GM23338 (cell line): ENCODE data around the gene OR6P1. TPM values are rescaled to one million over a fixed set of nuclear protein-coding genes. Genes with fewer than 3 reads are reported as not detected.

ENCODE experiments used
- ATAC-seq: fragments of 200-7000 bp; cut with Tn5 transposase; 3 replicates; pipeline ENCODE4 v1.9.1; 2020
- DNase-seq: peaks from one replicate; pipeline ENCODE4 v3.0.0-alpha.2; 2015; ENCODE audit warnings: low spot score
- H2AFZ ChIP-seq: fragments of 200-600 bp; sonication (generic); 2 replicates; pipeline ENCODE4 v1.8.0; 2016; ENCODE audit warnings: antibody characterized with exemption, mild to moderate bottlenecking, moderate library complexity
- H3F3A ChIP-seq: fragments of 200-600 bp; sonication (generic); replicated peaks from 2 replicates; pipeline ENCODE4 v1.8.0; 2017; ENCODE audit warnings: antibody characterized with exemption, mixed run types, low read depth
- H3K27ac ChIP-seq: fragments of 200-600 bp; sonication (generic); 2 replicates; pipeline ENCODE4 v1.6.1; 2016; ENCODE audit warnings: low read depth
- H3K27me3 ChIP-seq: fragments of 200-600 bp; sonication (generic); 2 replicates; pipeline ENCODE4 v1.8.0; 2016; ENCODE audit warnings: mild to moderate bottlenecking, mixed run types, moderate library complexity; ENCODE audit not compliant: insufficient read depth
- H3K36me3 ChIP-seq: fragments of 200-600 bp; sonication (generic); 2 replicates; pipeline ENCODE4 v1.8.0; 2016; ENCODE audit warnings: mild to moderate bottlenecking; ENCODE audit not compliant: insufficient read depth
- H3K4me1 ChIP-seq: fragments of 200-600 bp; sonication (generic); 2 replicates; pipeline ENCODE4 v1.8.0; 2016; ENCODE audit warnings: mild to moderate bottlenecking, moderate library complexity; ENCODE audit not compliant: insufficient read depth
- H3K4me2 ChIP-seq: fragments of 200-600 bp; sonication (generic); 2 replicates; pipeline ENCODE4 v1.7.1; 2017; ENCODE audit warnings: mixed run types
- H3K4me3 ChIP-seq: fragments of 200-600 bp; sonication (generic); 2 replicates; pipeline ENCODE4 v1.6.1; 2016; ENCODE audit warnings: mixed run types
- H3K79me2 ChIP-seq: fragments of 200-600 bp; sonication (generic); replicated peaks from 2 replicates; pipeline ENCODE4 v1.8.0; 2017; ENCODE audit warnings: mild to moderate bottlenecking; ENCODE audit not compliant: insufficient read depth
- H3K9me2 ChIP-seq: fragments of 200-600 bp; sonication (generic); 2 replicates; pipeline ENCODE4 v1.8.0; 2017; ENCODE audit not compliant: insufficient read depth
- H4K20me1 ChIP-seq: fragments of 200-600 bp; sonication (generic); replicated peaks from 2 replicates; pipeline ENCODE4 v1.8.0; 2017; ENCODE audit warnings: mild to moderate bottlenecking; ENCODE audit not compliant: insufficient read depth
- H3K27ac Mint-ChIP-seq: 2 replicates; pipeline ENCODE4 v1.8.0; 2020; ENCODE audit warnings: inconsistent platforms, mild to moderate bottlenecking, moderate library complexity, mixed read lengths
- H3K27me3 Mint-ChIP-seq: 3 replicates; pipeline ENCODE4 v1.8.0; 2022; ENCODE audit warnings: low read depth, mild to moderate bottlenecking, moderate library complexity, mixed read lengths, inconsistent platforms; ENCODE audit not compliant: insufficient read depth, poor library complexity
- H3K36me3 Mint-ChIP-seq: 3 replicates; pipeline ENCODE4 v1.8.0; 2021; ENCODE audit warnings: low read depth, mild to moderate bottlenecking, inconsistent platforms, moderate library complexity, mixed read lengths
- H3K4me1 Mint-ChIP-seq: 3 replicates; pipeline ENCODE4 v1.8.0; 2020; ENCODE audit warnings: mild to moderate bottlenecking, inconsistent platforms, mixed read lengths
- H3K4me3 Mint-ChIP-seq: 3 replicates; pipeline ENCODE4 v1.8.0; 2021; ENCODE audit warnings: moderate library complexity, mild to moderate bottlenecking, inconsistent platforms, mixed read lengths
- H3K9me3 Mint-ChIP-seq: 3 replicates; pipeline ENCODE4 v1.8.0; 2020; ENCODE audit warnings: moderate library complexity, mild to moderate bottlenecking, inconsistent platforms, mixed read lengths
- JUNB ChIP-seq: IDR thresholded peaks from one replicate; pipeline ENCODE4 v1.6.1; 2016; ENCODE audit warnings: antibody characterized with exemption; ENCODE audit not compliant: unreplicated experiment
- NANOG ChIP-seq: IDR thresholded peaks from 2 replicates; pipeline ENCODE4 v1.6.1; 2016; ENCODE audit warnings: antibody characterized with exemption, borderline replicate concordance
- POLR2AphosphoS5 ChIP-seq: IDR thresholded peaks from 2 replicates; pipeline ENCODE4 v1.6.1; 2016; ENCODE audit warnings: antibody characterized with exemption, low read depth
- REST ChIP-seq: IDR thresholded peaks from one replicate; pipeline ENCODE4 v1.6.1; 2018; ENCODE audit warnings: antibody characterized with exemption; ENCODE audit not compliant: unreplicated experiment
- polyA plus RNA-seq: library from polyadenylated mRNA; unstranded; fragments of >200 nt; fragmentation: Nextera tagmentation; extraction: Ambion mirVana; gene quantifications from 2 replicates; pipeline ENCODE4 v1.2.1, GENCODE V29; 2016
- total RNA-seq: library from RNA; depleted of rRNA; stranded (reverse); fragments of >200 nt; shearing (Covaris generic); gene quantifications from 2 replicates; pipeline ENCODE4 v1.2.3, GENCODE V29; 2014
- TF ChIP-seq, protein P1 (sequence below), 2 experiments: fragments of 200-600 bp in 1 of 2; sonication (generic) in 1 of 2; conservative IDR thresholded peaks; 2 replicates each; pipeline versions ENCODE4 v1.5.1 to v1.6.1; 2016 to 2017; ENCODE audit warnings: antibody characterized with exemption in 2 of 2, low read depth in 2 of 2, mild to moderate bottlenecking in 2 of 2, moderate library complexity in 1 of 2
- TF ChIP-seq, protein P2 (sequence below): fragments of 250-450 bp; sonication (Bioruptor Pico); IDR thresholded peaks from 2 replicates; pipeline ENCODE4 v1.5.0; 2020; ENCODE audit warnings: mild to moderate bottlenecking, moderate library complexity

OR6P1 gene
- total and polyA plus RNA-seq, 2 experiments from 2014 or later = not detected

DNA sequence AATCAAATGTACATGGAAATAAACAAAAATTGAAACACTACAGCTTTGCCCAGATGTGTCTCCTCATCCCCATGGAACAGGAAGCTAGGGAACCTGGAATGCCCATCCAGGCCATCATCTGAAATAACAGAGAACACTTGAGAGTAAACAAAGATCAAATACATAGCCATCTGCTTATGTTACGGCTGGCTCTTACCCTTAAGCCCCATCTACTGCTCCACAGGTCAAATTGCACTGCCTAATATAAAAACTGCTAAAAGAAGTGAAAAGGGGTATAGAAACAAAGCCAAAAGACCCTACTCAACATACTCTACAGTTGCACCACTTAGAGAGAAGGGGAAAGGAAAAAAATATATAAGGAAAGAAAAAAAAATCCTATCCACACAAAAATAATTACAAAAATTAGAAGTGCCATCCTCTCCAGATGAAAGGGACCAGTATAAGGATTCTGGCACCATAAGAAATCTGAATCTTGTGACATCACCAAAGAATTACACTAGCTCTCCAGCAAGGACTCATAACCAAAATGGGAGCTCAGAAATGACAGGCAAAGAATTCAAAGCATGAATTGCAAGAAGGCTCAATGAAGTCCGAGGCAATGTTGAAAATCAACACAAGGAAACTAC, 43.1 kb downstream of the OR6P1 start:
- Histone ChIP-seq H3K27me3 (no peaks in the 10 kb centered on the region), H3K4me3 (no peak overlapping the region), H2AFZ (no peak overlapping the region), H3K9me2 (no peaks in the 10 kb centered on the region), H3K4me2 (peak overlapping the region; percentile 17; the same call in 1 of the 2 replicates), H3K79me2 (no peaks in the 10 kb centered on the region), H3F3A (no peaks in the 10 kb centered on the region), H4K20me1 (no peaks in the 10 kb centered on the region), H3K36me3 (no peaks in the 10 kb centered on the region), H3K4me1 (peaks cover 10% of the 10 kb centered on the region), H3K27ac (0 out of 2 replicates have a peak overlapping the region, but pooled peaks have one; percentile 43)
- Mint-ChIP-seq H3K36me3 (peaks cover 5% of the 10 kb centered on the region; the same call in 2 of the 3 replicates), H3K27ac (peak overlapping the region; percentile 70; the same call in 1 of the 2 replicates), H3K27me3 (no peaks in the 10 kb centered on the region), H3K9me3 (no peaks in the 10 kb centered on the region; the same call in 2 of the 3 replicates), H3K4me1 (peaks cover 16% of the 10 kb centered on the region), H3K4me3 (no peak overlapping the region)
- TF ChIP-seq, protein P1, sequence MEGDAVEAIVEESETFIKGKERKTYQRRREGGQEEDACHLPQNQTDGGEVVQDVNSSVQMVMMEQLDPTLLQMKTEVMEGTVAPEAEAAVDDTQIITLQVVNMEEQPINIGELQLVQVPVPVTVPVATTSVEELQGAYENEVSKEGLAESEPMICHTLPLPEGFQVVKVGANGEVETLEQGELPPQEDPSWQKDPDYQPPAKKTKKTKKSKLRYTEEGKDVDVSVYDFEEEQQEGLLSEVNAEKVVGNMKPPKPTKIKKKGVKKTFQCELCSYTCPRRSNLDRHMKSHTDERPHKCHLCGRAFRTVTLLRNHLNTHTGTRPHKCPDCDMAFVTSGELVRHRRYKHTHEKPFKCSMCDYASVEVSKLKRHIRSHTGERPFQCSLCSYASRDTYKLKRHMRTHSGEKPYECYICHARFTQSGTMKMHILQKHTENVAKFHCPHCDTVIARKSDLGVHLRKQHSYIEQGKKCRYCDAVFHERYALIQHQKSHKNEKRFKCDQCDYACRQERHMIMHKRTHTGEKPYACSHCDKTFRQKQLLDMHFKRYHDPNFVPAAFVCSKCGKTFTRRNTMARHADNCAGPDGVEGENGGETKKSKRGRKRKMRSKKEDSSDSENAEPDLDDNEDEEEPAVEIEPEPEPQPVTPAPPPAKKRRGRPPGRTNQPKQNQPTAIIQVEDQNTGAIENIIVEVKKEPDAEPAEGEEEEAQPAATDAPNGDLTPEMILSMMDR (conservative IDR thresholded peaks at IDR 0.05; ENCODE audit: low read depth in 2 of 2) = peak; percentile 63 to 83
- TF ChIP-seq POLR2AphosphoS5 (no peak), REST (no peak), JUNB (no peak)
- DNase-seq (peak; percentile 75), ATAC-seq (peak; percentile 68)

DNA sequence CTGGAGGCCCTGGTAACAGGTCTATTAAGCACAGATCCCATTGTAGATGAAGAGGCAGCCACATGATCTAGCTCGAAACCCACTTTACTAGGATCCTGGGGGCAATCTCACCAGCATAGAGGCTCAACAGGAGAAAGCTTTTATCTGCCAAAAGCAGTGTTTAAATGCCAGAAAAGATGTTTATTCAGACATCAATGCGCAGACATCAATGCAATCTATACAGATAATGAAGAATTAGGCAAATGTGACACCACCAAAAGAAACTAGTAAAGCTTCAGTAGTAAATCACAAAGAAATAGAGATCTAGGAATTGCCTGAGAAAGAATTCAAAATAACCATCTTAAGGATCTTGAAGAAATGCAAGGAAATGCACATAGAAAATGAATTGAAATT, 48.7 kb downstream of the OR6P1 start:
- Histone ChIP-seq H4K20me1 (no peaks in the 10 kb centered on the region), H3K79me2 (no peaks in the 10 kb centered on the region), H3K36me3 (no peaks in the 10 kb centered on the region), H2AFZ (no peak overlapping the region), H3K27me3 (no peaks in the 10 kb centered on the region), H3K4me2 (peak overlapping the region; percentile 70), H3F3A (no peaks in the 10 kb centered on the region), H3K9me2 (peaks cover 8% of the 10 kb centered on the region), H3K27ac (peak overlapping the region; percentile 74), H3K4me1 (peaks cover 24% of the 10 kb centered on the region), H3K4me3 (peak overlapping the region; percentile 18)
- Mint-ChIP-seq H3K36me3 (peaks cover 5% of the 10 kb centered on the region; the same call in 2 of the 3 replicates), H3K4me1 (peaks cover 18% of the 10 kb centered on the region), H3K27me3 (no peaks in the 10 kb centered on the region), H3K4me3 (no peak overlapping the region), H3K27ac (no peak overlapping the region; the same call in 1 of the 2 replicates), H3K9me3 (no peaks in the 10 kb centered on the region)
- peak; percentile 91; the same call in 1 of the 2 replicates for TF ChIP-seq NANOG
- TF ChIP-seq, protein P2, sequence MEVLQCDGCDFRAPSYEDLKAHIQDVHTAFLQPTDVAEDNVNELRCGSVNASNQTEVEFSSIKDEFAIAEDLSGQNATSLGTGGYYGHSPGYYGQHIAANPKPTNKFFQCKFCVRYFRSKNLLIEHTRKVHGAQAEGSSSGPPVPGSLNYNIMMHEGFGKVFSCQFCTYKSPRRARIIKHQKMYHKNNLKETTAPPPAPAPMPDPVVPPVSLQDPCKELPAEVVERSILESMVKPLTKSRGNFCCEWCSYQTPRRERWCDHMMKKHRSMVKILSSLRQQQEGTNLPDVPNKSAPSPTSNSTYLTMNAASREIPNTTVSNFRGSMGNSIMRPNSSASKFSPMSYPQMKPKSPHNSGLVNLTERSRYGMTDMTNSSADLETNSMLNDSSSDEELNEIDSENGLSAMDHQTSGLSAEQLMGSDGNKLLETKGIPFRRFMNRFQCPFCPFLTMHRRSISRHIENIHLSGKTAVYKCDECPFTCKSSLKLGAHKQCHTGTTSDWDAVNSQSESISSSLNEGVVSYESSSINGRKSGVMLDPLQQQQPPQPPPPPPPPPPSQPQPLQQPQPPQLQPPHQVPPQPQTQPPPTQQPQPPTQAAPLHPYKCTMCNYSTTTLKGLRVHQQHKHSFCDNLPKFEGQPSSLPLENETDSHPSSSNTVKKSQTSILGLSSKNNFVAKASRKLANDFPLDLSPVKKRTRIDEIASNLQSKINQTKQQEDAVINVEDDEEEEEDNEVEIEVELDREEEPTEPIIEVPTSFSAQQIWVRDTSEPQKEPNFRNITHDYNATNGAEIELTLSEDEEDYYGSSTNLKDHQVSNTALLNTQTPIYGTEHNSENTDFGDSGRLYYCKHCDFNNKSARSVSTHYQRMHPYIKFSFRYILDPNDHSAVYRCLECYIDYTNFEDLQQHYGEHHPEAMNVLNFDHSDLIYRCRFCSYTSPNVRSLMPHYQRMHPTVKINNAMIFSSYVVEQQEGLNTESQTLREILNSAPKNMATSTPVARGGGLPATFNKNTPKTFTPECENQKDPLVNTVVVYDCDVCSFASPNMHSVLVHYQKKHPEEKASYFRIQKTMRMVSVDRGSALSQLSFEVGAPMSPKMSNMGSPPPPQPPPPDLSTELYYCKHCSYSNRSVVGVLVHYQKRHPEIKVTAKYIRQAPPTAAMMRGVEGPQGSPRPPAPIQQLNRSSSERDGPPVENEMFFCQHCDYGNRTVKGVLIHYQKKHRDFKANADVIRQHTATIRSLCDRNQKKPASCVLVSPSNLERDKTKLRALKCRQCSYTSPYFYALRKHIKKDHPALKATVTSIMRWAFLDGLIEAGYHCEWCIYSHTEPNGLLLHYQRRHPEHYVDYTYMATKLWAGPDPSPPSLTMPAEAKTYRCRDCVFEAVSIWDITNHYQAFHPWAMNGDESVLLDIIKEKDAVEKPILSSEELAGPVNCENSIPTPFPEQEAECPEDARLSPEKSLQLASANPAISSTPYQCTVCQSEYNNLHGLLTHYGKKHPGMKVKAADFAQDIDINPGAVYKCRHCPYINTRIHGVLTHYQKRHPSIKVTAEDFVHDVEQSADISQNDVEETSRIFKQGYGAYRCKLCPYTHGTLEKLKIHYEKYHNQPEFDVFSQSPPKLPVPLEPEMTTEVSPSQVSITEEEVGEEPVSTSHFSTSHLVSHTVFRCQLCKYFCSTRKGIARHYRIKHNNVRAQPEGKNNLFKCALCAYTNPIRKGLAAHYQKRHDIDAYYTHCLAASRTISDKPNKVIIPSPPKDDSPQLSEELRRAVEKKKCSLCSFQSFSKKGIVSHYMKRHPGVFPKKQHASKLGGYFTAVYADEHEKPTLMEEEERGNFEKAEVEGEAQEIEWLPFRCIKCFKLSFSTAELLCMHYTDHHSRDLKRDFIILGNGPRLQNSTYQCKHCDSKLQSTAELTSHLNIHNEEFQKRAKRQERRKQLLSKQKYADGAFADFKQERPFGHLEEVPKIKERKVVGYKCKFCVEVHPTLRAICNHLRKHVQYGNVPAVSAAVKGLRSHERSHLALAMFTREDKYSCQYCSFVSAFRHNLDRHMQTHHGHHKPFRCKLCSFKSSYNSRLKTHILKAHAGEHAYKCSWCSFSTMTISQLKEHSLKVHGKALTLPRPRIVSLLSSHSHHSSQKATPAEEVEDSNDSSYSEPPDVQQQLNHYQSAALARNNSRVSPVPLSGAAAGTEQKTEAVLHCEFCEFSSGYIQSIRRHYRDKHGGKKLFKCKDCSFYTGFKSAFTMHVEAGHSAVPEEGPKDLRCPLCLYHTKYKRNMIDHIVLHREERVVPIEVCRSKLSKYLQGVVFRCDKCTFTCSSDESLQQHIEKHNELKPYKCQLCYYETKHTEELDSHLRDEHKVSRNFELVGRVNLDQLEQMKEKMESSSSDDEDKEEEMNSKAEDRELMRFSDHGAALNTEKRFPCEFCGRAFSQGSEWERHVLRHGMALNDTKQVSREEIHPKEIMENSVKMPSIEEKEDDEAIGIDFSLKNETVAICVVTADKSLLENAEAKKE (CRISPR knock-in tag) = no peak
- TF ChIP-seq, protein P1 (conservative IDR thresholded peaks at IDR 0.05; ENCODE audit: low read depth in 2 of 2) = no peak
- ATAC-seq (no peak), DNase-seq (no peak)
